Measurements from ENCODE around the gene CCDC69.

DNA sequence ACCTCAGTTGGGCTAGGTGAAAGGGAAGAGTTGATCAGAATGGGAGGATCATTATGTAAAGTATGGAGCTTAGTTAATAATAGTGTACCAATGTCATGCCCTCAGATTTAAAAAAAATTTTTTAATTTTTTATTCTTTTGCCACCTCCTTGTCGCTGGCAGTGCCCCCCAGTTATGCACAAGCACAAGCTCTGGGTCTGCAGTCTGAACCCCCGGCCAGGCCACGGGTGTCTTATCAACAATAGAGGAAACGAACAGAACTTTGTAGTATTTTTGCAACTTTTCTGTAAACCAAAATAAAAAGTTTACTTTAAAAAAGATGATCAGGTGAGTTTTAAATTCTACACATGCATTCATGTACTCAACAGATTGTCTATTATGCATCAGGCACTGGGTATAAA is 27.7 kb upstream of the CCDC69 start:
- TF ChIP-seq POLR2A (IDR thresholded peaks at IDR 0.05) (no peak), CTCF (IDR thresholded peaks at IDR 0.05) (no peak)
